HCT116 (cell line): ENCODE measurements around the gene GTSF1L. TPM values are rescaled to one million over a fixed set of nuclear protein-coding genes. Genes with fewer than 3 reads are reported as not detected.

Experiments used
- ATAC-seq: fragments of 200-7000 bp; cut with Tn5 transposase; 2 replicates; pipeline ENCODE4 v1.9.1; 2020; ENCODE audit warnings: mild to moderate bottlenecking, moderate library complexity
- BruUV-seq: library from RNA; stranded (reverse); fragments of 400-500 nt; replicated peaks from 2 replicates; lab custom pipeline; 2021; lab: Mats Ljungman, UMichigan
- CTCF ChIA-PET: fragments of 300-600 bp; sonication (Branson Sonifier 250); formaldehyde crosslinking; loops from one replicate; lab custom pipeline; 2021; ENCODE audit warnings: antibody characterized with exemption; lab: Charles Lee
- POLR2A ChIA-PET: fragments of 300-600, 350-600 bp; sonication (Branson Sonifier 250); formaldehyde crosslinking; loops from one replicate; lab custom pipeline; 2021; ENCODE audit warnings: antibody characterized with exemption; lab: Charles Lee
- RAD21 ChIA-PET, 2 experiments: fragments of 300-600 bp; sonication (Branson Sonifier 250); formaldehyde crosslinking; loops; one replicate each; lab custom pipeline; 2023; ENCODE audit warnings: low total read pairs in 2 of 2; ENCODE audit not compliant: uncharacterized antibody in 2 of 2, unreplicated experiment in 2 of 2, low non-redundant PET in 1 of 2; lab: Charles Lee
- DNase-seq: peaks from one replicate; pipeline ENCODE4 v3.0.0-alpha.2; 2010; ENCODE audit warnings: low read depth, low spot score
- H2AFZ ChIP-seq: fragments of 200-600 bp; shearing (Covaris generic), sonication (generic); 2 replicates; pipeline ENCODE4 v1.6.1; 2017; ENCODE audit warnings: low read depth, mixed run types, mixed read lengths, antibody characterized with exemption, low read length; ENCODE audit not compliant: poor library complexity, severe bottlenecking
- H3K27ac ChIP-seq: 2 replicates; pipeline ENCODE4 v1.5.1; 2012; ENCODE audit warnings: low read depth, low read length
- H3K27me3 ChIP-seq: fragments of 200-600 bp; sonication (generic); 2 replicates; pipeline ENCODE4 v1.6.1; 2016; ENCODE audit warnings: mixed run types, low read length, mixed read lengths; ENCODE audit not compliant: insufficient read depth
- H3K36me3 ChIP-seq, 2 experiments: fragments of 200-500 bp in 1 of 2; fragments of 200-600 bp in 1 of 2; sonication (Bioruptor generic) in 1 of 2; sonication (generic) in 1 of 2; 2 replicates each; pipeline versions ENCODE4 v1.5.1 to v1.6.1; 2014 to 2016; ENCODE audit warnings: low read length in 2 of 2, inconsistent platforms in 1 of 2, mixed read lengths in 1 of 2, mixed run types in 1 of 2; ENCODE audit not compliant: insufficient read depth in 2 of 2, control insufficient read depth in 1 of 2
- H3K4me1 ChIP-seq, 2 experiments: fragments of 200-600 bp in 1 of 2; sonication (generic) in 1 of 2; 2 replicates each; pipeline versions ENCODE4 v1.5.1 to v1.6.1; 2012 to 2017; ENCODE audit warnings: low read length in 2 of 2, inconsistent platforms in 1 of 2, mild to moderate bottlenecking in 1 of 2, mixed read lengths in 1 of 2, mixed run types in 1 of 2, moderate library complexity in 1 of 2; ENCODE audit not compliant: insufficient read depth in 2 of 2, control insufficient read depth in 1 of 2
- H3K4me2 ChIP-seq: fragments of 200-600 bp; sonication (generic); 2 replicates; pipeline ENCODE4 v1.6.1; 2017; ENCODE audit warnings: mixed run types, low read length, mixed read lengths
- H3K4me3 ChIP-seq, 2 experiments: fragments of 200-600 bp in 1 of 2; sonication (generic) in 1 of 2; replicated peaks in 1 of 2; 2 replicates each; pipeline ENCODE4 v1.5.1; 2011 to 2016; ENCODE audit warnings: low read length in 2 of 2, control low read depth in 1 of 2, low read depth in 1 of 2, mild to moderate bottlenecking in 1 of 2, mixed read lengths in 1 of 2, mixed run types in 1 of 2
- H3K79me2 ChIP-seq: fragments of 200-600 bp; sonication (generic); 2 replicates; pipeline ENCODE4 v1.6.1; 2017; ENCODE audit warnings: mild to moderate bottlenecking, mixed run types, low read length, moderate library complexity, mixed read lengths; ENCODE audit not compliant: insufficient read depth
- H3K9ac ChIP-seq: fragments of 200-600 bp; sonication (generic); 2 replicates; pipeline ENCODE4 v1.6.1; 2016; ENCODE audit warnings: low read length, mixed read lengths
- H3K9me2 ChIP-seq: fragments of 200-600 bp; sonication (generic), shearing (Covaris generic); 2 replicates; pipeline ENCODE4 v1.6.1; 2017; ENCODE audit warnings: mixed run types, mild to moderate bottlenecking, moderate library complexity; ENCODE audit not compliant: insufficient read depth
- H3K9me3 ChIP-seq, 2 experiments: fragments of 200-500 bp in 1 of 2; fragments of 200-600 bp in 1 of 2; sonication (Bioruptor generic) in 1 of 2; sonication (generic) in 1 of 2; 2 replicates each; pipeline ENCODE4 v1.6.1; 2014 to 2017; ENCODE audit warnings: low read length in 2 of 2, mixed read lengths in 2 of 2, inconsistent platforms in 1 of 2, low read depth in 1 of 2, mild to moderate bottlenecking in 1 of 2, mixed run types in 1 of 2, moderate library complexity in 1 of 2; ENCODE audit not compliant: control insufficient read depth in 1 of 2, insufficient read depth in 1 of 2
- H4K20me1 ChIP-seq: fragments of 200-600 bp; sonication (generic), shearing (Covaris generic); 2 replicates; pipeline ENCODE4 v1.6.1; 2017; ENCODE audit warnings: mixed run types, mild to moderate bottlenecking, moderate library complexity; ENCODE audit not compliant: insufficient read depth
- ATF3 ChIP-seq: IDR thresholded peaks from 2 replicates; pipeline ENCODE4 v1.6.1; 2012
- CEBPB ChIP-seq: IDR thresholded peaks from 2 replicates; pipeline ENCODE4 v1.6.1; 2012; ENCODE audit warnings: low read depth
- CTCF ChIP-seq, 3 experiments: fragments of 200-600 bp in 1 of 3; sonication (generic) in 1 of 3; IDR thresholded peaks in 2 of 3; conservative IDR thresholded peaks in 1 of 3; 2 replicates each; pipeline ENCODE4 v1.5.1; 2012 to 2017; ENCODE audit warnings: low read depth in 2 of 3, low read length in 2 of 3, antibody characterized with exemption in 1 of 3, borderline replicate concordance in 1 of 3, control low read depth in 1 of 3, mild to moderate bottlenecking in 1 of 3, mixed read lengths in 1 of 3, mixed run types in 1 of 3, moderate library complexity in 1 of 3; ENCODE audit not compliant: insufficient read depth in 1 of 3
- ELF1 ChIP-seq: IDR thresholded peaks from 2 replicates; pipeline ENCODE4 v1.6.1; 2012; ENCODE audit warnings: low read depth, borderline replicate concordance
- EZH2 ChIP-seq: fragments of 200-600 bp; sonication (generic); IDR thresholded peaks from 2 replicates; pipeline ENCODE4 v1.6.1; 2017; ENCODE audit warnings: antibody characterized with exemption, mixed run types
- POLR2AphosphoS5 ChIP-seq: IDR thresholded peaks from 2 replicates; pipeline ENCODE4 v1.6.1; 2011; ENCODE audit warnings: mild to moderate bottlenecking, low read depth, low read length, moderate library complexity
- RAD21 ChIP-seq: IDR thresholded peaks from 2 replicates; pipeline ENCODE4 v1.6.1; 2012; ENCODE audit warnings: low read depth, mild to moderate bottlenecking
- REST ChIP-seq: IDR thresholded peaks from 2 replicates; pipeline ENCODE4 v1.6.1; 2012; ENCODE audit warnings: low read depth
- SIN3A ChIP-seq: IDR thresholded peaks from 2 replicates; pipeline ENCODE4 v1.6.1; 2012; ENCODE audit warnings: low read depth
- SRF ChIP-seq: IDR thresholded peaks from 2 replicates; pipeline ENCODE4 v1.6.1; 2012; ENCODE audit warnings: low read depth
- ZNF274 ChIP-seq: fragments of 200-500 bp; sonication (Bioruptor generic); IDR thresholded peaks from 2 replicates; pipeline ENCODE4 v1.6.1; 2014; ENCODE audit warnings: mild to moderate bottlenecking, low read depth, low read length, inconsistent platforms
- intact Hi-C: fragments of 100-400 bp; cut with micrococcal nuclease; formaldehyde crosslinking; loops from 2 replicates; pipeline ENCODE4 v1.10.0; 2022
- total RNA-seq: library from RNA; stranded (reverse); gene quantifications from one replicate; pipeline ENCODE4 v1.2.1, GENCODE V29; 2021; ENCODE audit not compliant: unreplicated experiment
- TF ChIP-seq, protein P1 (sequence below): IDR thresholded peaks from 2 replicates; pipeline ENCODE4 v1.6.1; 2012

Gene GTSF1L
- total RNA-seq, 1 experiment from 2014 or later = not detected

GRCh38 chr20:43774754-43775153, 48.0 kb upstream of the GTSF1L start:
- ATAC-seq (no peak), DNase-seq (no peak)
- Histone ChIP-seq H3K9ac (no peak overlapping the region), H3K9me3 (peaks cover 0 to 7% of the 10 kb centered on the region in 2 experiments; a peak in 2 of 4 replicates), H3K4me2 (no peak overlapping the region), H3K79me2 (no peaks in the 10 kb centered on the region), H4K20me1 (no peaks in the 10 kb centered on the region), H3K36me3 (no peaks in the 10 kb centered on the region), H3K9me2 (no peaks in the 10 kb centered on the region), H3K27me3 (no peaks in the 10 kb centered on the region), H3K4me3 (no peak overlapping the region), H3K4me1 (no peaks in the 10 kb centered on the region), H2AFZ (no peak overlapping the region), H3K27ac (no peak overlapping the region)
- ChIA-PET RAD21 (no interaction called here), POLR2A (no interaction called here), CTCF (no interaction called here)
- no TSS peak for BruUV-seq
- TF ChIP-seq CEBPB = no peak
- TF ChIP-seq CTCF (IDR thresholded peaks at IDR 0.05 in 2 of 3, conservative IDR thresholded peaks at IDR 0.05 in 1 of 3; ENCODE audit: borderline replicate concordance in 1 of 3, insufficient read depth in 1 of 3, low read depth in 2 of 3, low read length in 2 of 3) = no peak
- TF ChIP-seq REST = no peak
- TF ChIP-seq RAD21 = no peak
- TF ChIP-seq, protein P1, sequence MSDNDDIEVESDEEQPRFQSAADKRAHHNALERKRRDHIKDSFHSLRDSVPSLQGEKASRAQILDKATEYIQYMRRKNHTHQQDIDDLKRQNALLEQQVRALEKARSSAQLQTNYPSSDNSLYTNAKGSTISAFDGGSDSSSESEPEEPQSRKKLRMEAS = no peak
- no peak for TF ChIP-seq SIN3A
- no peak for TF ChIP-seq SRF
- TF ChIP-seq POLR2AphosphoS5 = no peak
- no peak for TF ChIP-seq ZNF274
- TF ChIP-seq ATF3 = no peak
- TF ChIP-seq EZH2 = no peak
- no peak for TF ChIP-seq ELF1
- intact Hi-C loops = no loop called here
